Activated T-helper 2 cell treated with anti-CD3 and anti-CD28 coated beads, Interferon-gamma antibody, Interleukin-2, Interleukin-4, amounts not matched to agents 10 μg/mL and 5 μg/mL and 100 μg/mL, durations not matched to agents 14 hours and 24 hours and 36 hours (primary cell): Measurements from ENCODE around the gene MRFAP1L1. TPM values are rescaled to one million over a fixed set of nuclear protein-coding genes. Genes with fewer than 3 reads are reported as not detected.

Experiments used
- total RNA-seq: library from RNA; stranded (reverse); gene quantifications from 2 replicates; pipeline ENCODE4 v1.2.3, GENCODE V29; 2022

The MRFAP1L1 gene
- total RNA-seq, 1 donor from 2014 or later = 49.6 TPM

Other genes starting within 250 kb of the MRFAP1L1 start
- gene PPP2R2C, start 237.3 kb downstream of the MRFAP1L1 start, total RNA-seq = not detected in 2 replicates
- gene MAN2B2, start 134.7 kb downstream of the MRFAP1L1 start, total RNA-seq = 14.9 and 16.3 TPM in 2 replicates
- gene MRFAP1, start 69.2 kb downstream of the MRFAP1L1 start, total RNA-seq = 105 TPM in 2 replicates
- 3.4 and 5.8 TPM in 2 replicates for gene S100P, start 16.0 kb downstream of the MRFAP1L1 start, total RNA-seq
- gene BLOC1S4, start 6.3 kb upstream of the MRFAP1L1 start, total RNA-seq = 18.2 and 20.8 TPM in 2 replicates
- 13.6 and 15.9 TPM in 2 replicates for gene KIAA0232, start 72.9 kb upstream of the MRFAP1L1 start, total RNA-seq
- gene TBC1D14, start 200.0 kb upstream of the MRFAP1L1 start, total RNA-seq = 34.9 and 35.1 TPM in 2 replicates